ENCODE data around the gene ACTN4. TPM values are rescaled to one million over a fixed set of nuclear protein-coding genes. Genes with fewer than 3 reads are reported as not detected.
A peak's percentile ranks its signal among the peaks of the same experiment; 100 is the strongest.

Gene ACTN4
- total RNA-seq, 1 donor: 229 TPM

DNA sequence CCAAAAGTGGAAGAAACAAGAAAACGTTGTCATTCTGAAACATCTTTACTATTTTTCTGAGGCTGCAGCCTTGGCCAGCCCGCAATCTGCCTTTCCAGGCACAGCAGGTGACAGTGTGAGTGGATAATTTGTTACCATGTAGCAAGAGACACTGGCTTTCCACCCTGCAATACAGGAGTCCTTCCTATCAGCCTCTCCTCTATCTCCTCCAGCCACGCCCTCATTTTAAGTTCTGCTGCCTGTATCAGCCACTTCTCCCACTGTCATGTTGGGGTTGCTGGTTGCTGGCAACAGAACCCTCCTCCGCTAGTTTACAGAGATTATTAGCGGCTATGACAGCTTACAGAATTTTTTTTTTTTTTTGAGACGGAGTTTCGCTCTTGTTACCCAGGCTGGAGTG lies 133.6 kb downstream of the ACTN4 start:
- peaks cover 13% of the 10 kb centered on the region for H3K27me3 ChIP-seq (ENCODE audit: insufficient read depth, low read length)
- H3K4me2 ChIP-seq (ENCODE audit: insufficient read depth, low read length): no peak overlapping the region
- no peaks in the 10 kb centered on the region for H3K9me3 ChIP-seq (ENCODE audit: low read depth, low read length)
- no peak overlapping the region for H2AFZ ChIP-seq (ENCODE audit: low read length)
- no peak overlapping the region for H3K27ac ChIP-seq (ENCODE audit: low read depth, low read length)
- H3K36me3 ChIP-seq (ENCODE audit: insufficient read depth, low read length): no peaks in the 10 kb centered on the region
- TF ChIP-seq, protein P1, sequence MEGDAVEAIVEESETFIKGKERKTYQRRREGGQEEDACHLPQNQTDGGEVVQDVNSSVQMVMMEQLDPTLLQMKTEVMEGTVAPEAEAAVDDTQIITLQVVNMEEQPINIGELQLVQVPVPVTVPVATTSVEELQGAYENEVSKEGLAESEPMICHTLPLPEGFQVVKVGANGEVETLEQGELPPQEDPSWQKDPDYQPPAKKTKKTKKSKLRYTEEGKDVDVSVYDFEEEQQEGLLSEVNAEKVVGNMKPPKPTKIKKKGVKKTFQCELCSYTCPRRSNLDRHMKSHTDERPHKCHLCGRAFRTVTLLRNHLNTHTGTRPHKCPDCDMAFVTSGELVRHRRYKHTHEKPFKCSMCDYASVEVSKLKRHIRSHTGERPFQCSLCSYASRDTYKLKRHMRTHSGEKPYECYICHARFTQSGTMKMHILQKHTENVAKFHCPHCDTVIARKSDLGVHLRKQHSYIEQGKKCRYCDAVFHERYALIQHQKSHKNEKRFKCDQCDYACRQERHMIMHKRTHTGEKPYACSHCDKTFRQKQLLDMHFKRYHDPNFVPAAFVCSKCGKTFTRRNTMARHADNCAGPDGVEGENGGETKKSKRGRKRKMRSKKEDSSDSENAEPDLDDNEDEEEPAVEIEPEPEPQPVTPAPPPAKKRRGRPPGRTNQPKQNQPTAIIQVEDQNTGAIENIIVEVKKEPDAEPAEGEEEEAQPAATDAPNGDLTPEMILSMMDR (IDR thresholded peaks at IDR 0.05; ENCODE audit: extremely low read depth, low read depth, low read length): no peak
- peak; percentile 17 for DNase-seq (ENCODE audit: insufficient read length, low spot score, missing footprints)
- no peaks in the 10 kb centered on the region for H3K79me2 ChIP-seq (ENCODE audit: insufficient read depth, low read length)
- no peaks in the 10 kb centered on the region for H3K4me1 ChIP-seq (ENCODE audit: insufficient read depth, low read length)
- H3K4me3 ChIP-seq (ENCODE audit: insufficient read depth, low read length): no peak overlapping the region
- no peaks in the 10 kb centered on the region for H4K20me1 ChIP-seq (ENCODE audit: insufficient read depth, low read length)

Other genes with a start within 250 kb of the ACTN4 start
- gene FAM98C, start 244.6 kb upstream of the ACTN4 start, total RNA-seq: 12.1 and 14.1 TPM in 2 replicates
- gene RASGRP4, start 221.4 kb upstream of the ACTN4 start, total RNA-seq: not detected in 2 replicates
- under 0.01 TPM in 2 replicates for gene RYR1, start 214.0 kb upstream of the ACTN4 start, total RNA-seq
- under 0.01 and 0.72 TPM in 2 replicates for gene MAP4K1, start 29.7 kb upstream of the ACTN4 start, total RNA-seq
- 210 and 317 TPM in 2 replicates for gene EIF3K, start 28.5 kb upstream of the ACTN4 start, total RNA-seq
- gene CAPN12, start 96.8 kb downstream of the ACTN4 start, total RNA-seq: not detected in 2 replicates
- gene LGALS7, start 125.9 kb downstream of the ACTN4 start, total RNA-seq: not detected in 2 replicates
- not detected in 2 replicates for gene LGALS7B, start 141.6 kb downstream of the ACTN4 start, total RNA-seq
- not detected in 2 replicates for gene LGALS4, start 165.3 kb downstream of the ACTN4 start, total RNA-seq
- 35.1 and 36.9 TPM in 2 replicates for gene ECH1, start 184.1 kb downstream of the ACTN4 start, total RNA-seq
- gene HNRNPL, start 202.3 kb downstream of the ACTN4 start, total RNA-seq: 188 and 201 TPM in 2 replicates
- 2.5 and 3.2 TPM in 2 replicates for gene RINL, start 230.6 kb downstream of the ACTN4 start, total RNA-seq